ENCODE results near the gene GPC6.

The GPC6 gene

DNA sequence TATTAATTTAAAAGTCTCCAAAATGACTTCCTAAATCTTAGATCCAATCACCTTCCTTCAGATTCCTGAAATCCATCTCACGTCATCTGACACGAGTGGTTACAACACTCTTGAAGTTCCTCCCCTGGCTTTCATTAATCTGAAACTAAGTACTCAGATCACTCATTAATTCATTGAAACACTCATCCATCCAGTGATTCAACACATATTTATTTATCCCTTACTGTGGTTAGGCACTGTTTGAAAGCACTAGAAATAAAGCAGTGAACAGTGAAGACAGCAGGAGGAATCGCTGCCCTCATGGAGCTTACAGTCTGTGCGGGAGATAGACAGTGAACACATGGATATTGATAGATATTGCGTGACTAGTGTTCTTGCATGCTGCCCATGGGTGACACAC is 780.5 kb downstream of the GPC6 start:
- no peak for DNase-seq

DNA sequence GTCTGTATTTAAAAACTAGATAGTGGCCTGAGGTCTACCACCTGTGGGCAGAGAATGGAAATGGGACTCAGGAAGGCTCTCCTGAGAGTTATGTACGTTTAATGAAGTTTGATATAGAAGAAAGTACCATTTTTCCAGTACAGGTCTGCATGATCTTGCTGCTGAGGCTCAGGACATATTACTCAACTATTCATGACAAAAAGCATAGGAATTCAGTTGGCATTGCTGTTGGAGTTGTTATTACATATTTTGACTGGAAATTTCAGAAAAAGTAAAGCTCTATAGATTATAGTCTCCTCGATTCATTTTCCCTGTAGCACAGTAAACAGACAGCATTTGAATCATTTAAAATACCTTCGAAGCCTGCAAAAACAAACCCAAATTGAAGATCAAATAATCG is 783.1 kb downstream of the GPC6 start:
- no peak for DNase-seq

DNA sequence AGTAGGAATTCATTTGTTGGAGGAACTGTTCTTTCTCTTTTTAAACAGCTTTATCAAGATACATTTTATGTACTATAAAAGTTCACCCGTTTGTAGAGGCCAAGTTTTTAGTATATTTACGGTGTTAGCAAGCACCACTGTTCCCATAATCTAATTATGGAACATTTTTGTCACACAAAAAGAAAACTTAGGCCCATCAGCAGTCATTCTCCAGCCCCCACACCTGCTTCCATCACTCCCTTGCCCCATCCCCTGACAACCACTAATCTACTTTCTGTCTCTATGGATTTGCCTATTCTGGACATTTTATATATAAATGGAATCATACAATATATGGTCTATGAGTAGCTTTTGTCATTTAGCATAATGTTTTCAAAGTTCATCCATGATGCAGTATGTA is 787.9 kb downstream of the GPC6 start:
- DNase-seq, result no peak

DNA sequence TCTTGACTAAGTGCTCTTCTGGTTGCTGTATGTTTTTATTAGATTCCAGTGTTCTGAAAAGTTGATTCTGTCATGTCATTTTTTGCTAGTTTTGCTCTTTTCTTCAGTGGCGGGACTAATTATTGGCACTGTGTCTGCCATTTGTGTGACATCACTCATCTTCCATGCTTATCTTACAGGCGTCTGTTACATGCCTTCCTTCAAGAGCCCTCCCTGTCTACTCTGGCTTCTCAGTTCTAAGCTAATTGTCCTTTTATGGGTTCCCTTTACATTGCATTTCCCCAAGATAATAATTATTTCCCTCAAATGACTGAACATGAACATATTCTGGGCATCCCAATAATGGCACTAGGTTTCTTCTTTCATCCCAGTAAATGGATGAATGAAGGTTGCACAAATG is 793.8 kb downstream of the GPC6 start:
- DNase-seq, result no peak

DNA sequence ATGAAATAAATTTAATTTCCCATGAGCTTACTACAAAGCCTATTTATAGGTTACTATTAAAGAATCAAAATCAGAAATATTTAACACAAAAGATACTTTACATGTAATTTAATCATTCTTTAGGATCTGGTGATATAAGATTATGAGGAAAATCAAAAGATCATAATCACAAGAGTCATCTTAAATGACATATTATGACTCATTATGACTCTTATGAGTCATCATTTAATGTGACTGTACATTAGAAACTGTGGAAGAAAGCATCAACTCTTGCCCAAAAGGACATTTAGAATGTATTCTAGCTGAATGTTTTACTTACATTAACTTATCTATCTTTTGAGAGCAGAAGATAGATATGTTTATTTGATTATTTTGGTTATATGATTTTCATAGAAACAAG is 794.2 kb downstream of the GPC6 start:
- no peak for DNase-seq

DNA sequence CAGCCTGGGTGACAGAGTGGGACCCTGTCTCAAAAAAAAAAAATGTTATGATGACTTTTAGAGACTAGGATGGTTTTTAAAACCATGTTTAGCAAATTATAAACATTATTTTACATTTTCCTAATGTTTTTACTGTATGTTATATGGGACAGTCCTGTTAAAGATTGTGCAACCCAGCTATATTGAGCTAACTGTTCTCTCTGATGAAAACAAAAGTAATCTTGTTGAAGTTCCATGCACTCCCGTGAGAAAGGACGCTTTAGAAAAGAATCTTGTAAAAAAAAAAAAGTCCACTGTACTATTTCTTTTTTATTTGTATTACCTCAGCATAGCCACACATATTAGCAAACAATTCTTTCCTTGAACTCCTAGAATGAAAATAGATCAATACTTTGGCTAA is 801.6 kb downstream of the GPC6 start:
- no peak for DNase-seq

DNA sequence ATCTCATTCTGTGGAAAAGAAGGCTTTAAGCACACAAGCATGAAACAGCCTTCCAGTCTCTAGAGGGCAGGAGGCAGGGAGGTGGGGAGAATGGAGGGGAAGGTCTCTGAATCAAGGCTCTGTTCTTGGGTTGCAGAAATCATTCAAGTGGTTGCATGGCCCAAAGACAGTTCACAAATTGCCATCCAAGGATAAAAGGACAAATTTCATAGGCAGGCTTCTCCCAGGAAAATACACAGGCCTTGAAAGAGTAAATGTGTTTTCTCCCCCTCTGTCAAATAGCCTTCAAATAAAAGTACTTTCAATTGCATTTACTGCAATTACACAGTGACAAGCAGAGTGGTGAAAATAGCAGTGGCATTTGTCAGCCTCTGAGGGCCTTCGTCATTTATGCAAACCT is 802.0 kb downstream of the GPC6 start:
- DNase-seq, result no peak

DNA sequence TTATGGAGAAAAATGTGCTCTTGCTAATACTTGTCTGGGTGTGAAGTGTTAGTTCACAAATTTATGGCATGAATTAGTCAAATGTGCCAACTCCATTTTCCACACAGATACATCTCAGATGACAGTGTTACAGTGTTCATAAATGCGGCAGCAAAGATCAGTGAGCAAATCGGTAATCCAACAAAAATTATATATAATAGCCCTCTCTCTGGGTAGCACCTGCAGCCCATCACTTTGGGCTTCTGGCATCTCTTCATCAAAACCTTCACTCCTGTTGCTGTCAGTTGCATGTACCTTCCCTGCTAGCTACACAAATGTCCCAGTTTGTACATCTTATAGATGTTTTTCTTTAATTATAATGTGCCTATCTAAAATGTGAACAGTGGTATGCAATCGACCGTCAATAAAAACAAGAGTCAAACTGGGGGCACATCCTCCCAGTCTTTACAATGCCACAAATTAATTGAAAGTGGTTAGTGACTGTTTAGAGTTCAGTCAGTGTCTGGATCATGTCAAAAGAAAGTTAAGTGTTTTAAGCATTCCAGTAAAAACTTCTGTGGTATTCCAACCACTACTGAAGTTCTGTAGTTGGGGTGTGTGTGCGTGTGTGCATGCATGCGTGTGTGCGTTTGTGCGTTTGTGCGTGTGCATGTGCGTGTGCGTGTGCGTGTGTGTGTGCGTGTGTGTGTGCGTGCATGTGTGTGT is 804.0 kb downstream of the GPC6 start:
- no peak for DNase-seq

DNA sequence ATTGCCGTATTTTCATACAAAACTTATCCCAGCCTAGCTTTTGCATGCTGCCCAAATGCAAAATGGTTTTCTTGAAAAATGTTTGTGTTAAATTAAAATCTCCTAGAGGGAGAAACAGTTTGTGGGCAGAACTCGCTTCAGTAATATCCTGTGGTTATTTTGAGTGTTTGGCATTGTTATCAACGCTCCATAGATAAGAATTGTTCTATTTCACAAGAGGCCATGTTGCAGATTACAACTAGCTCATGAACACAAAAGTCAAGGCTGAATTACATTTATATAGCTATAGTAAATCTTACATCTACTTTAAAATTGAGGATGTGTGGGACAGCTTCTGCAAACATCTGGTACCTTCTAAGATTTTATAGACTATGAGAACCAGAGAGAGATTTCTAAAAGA is 805.0 kb downstream of the GPC6 start:
- DNase-seq, result no peak

DNA sequence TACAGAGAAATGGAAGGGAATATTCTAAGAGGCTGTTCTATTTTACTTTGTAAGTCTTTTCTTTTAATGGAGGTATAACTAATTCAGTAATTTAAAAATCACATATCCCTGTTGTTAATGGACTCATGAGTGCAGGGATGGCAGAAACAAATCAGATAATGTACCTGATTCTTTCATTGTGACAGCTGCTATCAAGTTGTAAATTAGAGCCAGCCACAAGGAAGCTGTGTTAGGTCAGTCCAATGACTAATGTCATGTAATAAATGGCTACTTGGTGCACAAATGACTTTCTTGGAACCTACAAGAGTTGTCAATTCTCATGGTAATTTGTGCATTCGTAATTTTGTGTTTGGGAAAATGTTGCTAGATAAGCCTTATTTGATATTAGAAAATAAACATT is 806.5 kb downstream of the GPC6 start:
- DNase-seq, result no peak

DNA sequence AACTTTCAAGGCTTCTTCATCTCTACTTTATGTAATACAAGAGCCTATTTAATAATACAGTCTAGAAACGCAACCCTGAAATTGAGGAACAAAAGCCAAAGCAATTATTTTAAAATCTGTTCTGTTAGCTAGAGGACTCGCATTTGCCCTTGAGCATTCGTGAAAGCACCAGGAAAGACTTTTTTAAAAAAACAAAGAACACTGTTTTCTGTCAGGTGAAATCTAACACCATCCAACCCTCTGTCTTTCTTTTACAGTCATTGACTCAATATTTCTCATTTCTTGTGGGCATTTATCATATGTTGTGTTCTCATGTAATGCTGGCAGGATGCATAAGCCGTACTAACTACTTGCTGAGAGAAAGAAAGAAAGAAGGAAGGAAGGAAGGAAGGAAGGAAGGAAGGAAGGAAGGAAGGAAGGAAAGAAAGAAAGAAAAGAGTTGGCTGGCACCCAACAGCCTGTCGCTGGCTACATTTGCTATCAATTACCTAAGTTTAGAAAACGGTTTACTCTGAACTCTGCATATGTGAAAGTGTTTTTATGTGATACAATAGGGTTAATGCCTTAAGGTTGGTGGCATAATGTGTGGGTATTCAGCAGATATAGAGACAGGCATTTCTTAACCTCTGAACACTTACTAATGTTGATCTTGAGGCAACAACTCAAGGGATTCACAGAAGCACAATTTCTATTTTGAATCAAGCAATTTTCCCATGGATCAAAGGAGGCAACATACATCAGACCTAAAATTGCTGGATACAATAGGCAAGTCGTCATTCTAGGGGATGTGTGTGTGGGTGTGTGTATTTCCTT is 807.4 kb downstream of the GPC6 start:
- DNase-seq, result no peak

DNA sequence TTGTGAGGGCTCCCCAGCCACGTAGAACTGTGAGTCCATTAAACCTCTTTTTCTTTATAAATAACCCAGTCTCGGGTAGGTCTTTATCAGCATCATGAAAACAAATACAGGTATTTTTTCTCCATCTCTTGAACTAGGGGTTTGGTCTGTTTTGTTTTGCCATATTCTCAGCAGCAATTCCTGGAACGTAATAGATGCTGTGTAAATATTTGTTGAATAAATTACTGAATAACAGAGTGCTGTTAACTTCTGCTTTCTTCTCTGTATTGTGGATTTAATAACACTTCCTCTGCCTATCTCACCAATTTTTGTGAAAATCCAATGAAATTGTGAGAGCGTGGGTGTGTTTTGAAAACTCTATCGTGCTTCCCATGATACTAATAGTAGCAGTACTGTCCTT is 823.4 kb downstream of the GPC6 start:
- DNase-seq, result no peak

DNA sequence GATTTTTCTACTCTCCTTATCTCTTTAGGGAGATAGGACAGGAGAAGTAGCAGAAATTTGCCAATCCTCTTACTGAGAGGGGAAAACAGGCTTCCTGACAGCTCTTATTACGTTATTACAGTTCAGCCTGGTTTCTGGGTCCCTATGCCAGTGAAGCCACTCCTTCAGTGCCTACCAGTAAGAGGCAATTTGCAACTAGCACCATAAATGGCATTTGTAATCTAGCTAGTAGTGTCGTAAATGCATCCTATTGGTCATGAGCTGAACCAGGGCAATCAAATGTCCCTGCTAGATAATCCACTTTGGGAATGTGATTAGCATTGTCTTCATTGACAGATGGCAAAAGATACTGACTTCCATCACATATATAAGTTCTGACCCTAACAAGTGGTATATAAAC is 824.1 kb downstream of the GPC6 start:
- no peak for DNase-seq

DNA sequence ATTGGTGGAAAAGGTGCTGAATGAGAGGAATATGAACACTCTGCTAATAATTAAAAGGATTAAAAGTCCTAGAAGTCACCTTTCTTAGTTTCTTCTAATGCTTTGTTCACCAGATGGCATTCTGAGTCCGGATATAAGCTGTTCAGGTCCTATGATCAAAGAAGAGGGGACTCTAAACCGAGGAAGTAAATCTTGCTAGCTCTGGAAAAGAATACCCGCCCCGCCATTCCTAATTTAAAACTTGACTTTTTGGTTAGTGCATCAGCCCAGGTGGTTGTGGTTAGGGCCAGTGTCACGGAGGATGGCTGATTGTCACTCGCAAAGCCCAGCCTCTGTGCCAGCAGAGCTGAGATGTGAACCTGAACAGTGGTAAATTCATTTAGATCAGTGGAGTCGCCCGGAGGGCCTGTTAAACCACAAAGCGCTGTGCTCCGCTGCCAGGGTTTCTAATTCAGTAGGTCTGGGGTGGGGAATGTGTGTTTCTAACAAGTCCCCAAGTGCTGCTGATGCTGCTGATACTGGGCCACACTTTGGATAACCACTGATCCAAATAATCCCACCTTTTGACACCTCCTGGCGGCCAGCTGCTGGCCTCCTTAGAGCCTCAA is 827.5 kb downstream of the GPC6 start:
- DNase-seq, result no peak

DNA sequence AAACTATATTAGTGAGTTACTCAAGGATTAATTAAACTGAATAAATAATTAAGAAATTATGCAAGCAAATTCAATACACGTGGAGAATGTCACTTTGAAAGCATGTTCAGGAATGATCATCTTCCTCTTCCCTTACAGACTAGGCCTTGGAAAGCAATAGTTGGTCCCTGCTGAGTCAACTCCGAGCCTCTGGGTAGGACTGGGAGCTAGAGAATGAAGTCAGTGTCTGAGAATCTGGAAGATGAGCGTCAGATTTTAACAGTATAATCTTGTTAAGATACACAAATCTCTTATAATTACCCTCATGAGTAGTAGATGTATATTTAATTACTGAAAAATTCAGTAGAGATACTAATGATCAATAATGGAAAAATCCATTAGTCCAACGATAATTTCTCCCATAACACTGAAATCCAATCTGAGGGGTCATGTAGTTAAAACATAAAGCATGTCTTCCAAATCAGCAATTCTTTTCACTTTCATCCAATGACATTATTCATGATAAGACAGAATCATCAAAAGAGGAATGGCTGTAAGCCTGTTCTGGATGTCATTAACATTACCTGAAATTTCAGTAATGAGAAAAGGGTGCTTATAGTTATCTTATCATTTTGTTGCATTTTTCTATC is 829.9 kb downstream of the GPC6 start:
- DNase-seq, result no peak

DNA sequence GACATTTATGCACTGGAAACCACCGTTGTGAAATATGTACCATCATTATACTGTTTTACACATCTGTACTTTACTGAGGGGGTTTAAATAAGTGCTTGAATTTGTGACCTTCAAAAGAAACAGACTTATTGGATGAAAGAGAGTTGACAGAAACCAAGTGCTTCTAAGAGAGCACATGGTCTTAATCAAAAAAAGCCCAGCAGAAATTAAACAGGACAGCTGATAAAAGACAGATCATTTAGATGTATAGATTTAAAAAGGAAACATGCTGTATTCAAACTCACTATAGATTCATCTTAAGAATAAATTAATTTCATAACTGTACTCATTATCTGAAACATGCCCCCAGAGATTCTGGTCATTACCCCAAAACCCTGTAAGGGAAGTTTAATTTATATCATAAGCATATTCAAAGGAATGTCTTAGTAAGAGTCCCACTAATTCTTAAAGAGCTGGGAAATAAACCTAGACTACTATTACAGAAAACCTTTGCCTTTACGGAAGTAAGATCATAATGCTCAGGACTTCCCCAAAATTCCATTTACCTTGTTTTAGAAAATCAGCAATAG is 831.1 kb downstream of the GPC6 start:
- no peak for DNase-seq

DNA sequence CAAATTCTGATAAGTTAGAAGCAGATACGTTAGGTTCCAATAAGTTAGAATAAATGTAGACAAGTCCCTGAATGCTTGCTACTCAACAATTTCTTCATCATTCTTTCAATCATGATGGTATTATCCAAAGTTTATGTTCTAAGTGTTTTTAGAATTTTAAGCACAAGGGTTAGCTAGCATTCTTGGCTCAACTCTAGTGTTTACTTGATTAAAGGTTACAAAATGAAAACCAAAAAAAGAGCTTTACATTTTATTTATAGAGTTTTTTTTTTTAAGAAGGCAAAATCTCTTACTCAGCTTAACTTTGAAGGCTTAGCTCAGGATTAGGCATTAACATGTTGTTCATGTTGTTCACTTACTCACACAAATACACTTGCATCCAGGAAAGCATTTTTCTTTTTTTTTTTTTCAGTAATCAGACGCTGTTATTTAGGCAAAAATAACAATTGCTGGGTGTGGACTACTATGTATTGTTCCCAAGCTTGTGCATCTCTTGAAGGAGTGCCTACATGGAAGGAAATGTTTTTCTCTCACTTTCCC is 832.3 kb downstream of the GPC6 start:
- DNase-seq, result no peak

DNA sequence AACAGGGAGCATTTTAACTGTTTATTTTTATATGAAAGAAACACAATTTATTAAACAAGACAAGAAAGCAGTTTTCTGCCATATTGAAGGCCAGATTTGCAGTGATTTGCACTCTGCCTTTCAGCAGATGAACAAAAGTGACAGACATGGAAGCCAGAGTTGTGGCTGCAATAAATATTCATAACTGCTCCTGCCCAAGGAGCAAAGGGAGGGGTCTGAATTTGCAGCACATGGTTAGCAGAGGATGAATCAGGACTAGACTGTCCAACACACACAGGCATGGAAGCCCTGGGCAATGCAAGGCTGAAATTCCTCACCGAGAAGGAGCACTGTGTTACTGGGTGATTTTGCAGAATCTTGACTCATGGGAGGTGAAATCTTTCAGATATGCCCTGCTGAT is 834.7 kb downstream of the GPC6 start:
- DNase-seq, result no peak

DNA sequence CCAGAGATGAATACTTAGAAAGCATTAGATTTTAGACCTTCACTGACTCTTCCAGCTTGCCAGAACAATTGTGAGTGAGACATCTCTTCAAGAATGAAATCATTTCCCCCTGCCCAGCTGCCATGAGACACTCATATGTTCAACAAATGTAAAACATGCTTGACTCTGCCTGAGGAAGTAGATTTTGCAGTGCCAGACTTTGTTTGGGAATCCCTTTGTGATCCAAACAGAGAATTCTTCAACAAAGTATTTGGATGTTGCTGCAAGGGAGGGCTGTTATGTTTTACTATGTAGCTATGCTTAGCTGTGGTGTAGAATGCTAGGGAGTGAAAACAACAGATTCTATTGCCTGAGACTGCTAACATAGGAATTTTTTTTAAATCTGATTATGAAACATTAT is 836.5 kb downstream of the GPC6 start:
- DNase-seq, result no peak

DNA sequence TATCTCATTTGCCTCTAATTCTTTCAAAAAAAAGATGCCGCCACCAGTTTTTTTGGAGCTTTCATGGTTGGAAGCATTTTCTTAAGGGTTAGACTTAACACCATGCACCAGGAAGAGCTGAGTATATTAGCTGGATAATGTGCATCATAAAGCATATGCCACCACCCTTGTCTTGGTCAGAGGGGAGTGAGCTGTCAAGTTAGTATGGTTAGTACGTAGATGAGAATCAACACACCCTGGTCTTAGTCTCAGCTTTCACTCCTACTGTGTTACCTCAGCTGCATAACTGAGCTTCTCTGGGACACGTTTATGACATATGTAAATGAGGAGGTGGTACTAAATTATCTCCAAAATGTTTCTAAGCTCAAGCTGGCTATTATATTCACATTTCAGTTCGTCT is 837.2 kb downstream of the GPC6 start:
- DNase-seq, result no peak

DNA sequence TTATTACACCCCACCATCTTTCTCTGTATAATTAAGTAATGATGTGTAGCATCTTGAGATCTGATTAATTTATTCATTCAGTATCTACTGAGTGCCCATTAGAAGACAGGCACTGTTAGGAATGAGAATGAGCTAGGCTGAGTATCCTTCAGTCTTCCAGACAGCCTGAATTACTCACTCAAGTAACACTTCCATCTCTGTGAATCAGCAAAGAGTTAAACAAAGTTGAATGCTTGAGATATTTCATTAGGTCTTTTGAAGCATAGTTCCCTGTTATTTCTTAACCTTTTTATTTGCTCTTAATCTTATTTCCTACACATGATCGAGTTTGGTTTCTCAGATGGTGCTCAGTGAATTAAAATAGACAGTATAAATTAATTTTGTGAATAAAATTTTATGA is 839.1 kb downstream of the GPC6 start:
- no peak for DNase-seq

DNA sequence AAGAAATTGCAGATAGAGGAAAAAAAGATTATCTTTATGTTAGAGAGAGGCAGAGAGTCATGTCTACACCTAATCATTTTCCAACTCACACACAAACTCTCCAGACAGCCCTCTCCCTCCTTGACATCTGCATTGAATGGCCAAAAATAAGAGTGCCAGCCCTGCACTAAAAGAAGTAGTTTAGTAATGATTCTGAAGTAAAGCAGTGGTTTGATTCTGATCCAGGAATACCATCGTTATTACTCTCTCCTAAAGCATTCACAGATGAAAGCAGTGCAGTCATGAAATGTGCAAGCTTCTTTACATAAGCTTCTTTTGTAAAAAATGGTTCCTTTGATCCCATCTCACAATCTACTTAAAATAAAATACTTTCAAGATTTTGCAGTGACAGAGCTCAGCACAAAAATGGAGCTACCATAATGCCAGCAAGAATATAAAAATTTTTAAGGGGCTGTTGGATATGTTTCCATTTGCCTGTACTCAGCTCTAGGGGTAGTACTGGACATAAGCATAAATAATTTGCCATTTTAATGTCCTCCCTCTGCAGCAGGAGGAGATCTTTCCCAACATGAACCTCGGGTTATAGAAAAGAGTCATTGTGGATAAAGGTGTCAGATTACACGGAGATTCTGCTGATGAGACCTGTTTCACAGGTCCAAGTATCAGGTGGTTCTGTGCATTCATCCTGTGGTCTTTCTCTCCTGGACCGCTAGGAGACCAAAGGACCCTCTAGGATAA is 846.6 kb downstream of the GPC6 start:
- no peak for DNase-seq
